Fibroblast of villous mesenchyme (primary cell): ENCODE measurements around the gene NT5DC2. TPM values are rescaled to one million over a fixed set of nuclear protein-coding genes. Genes with fewer than 3 reads are reported as not detected.

Experiments
- DNase-seq: peaks from one replicate; pipeline ENCODE4 v3.0.0-alpha.2; 2010; ENCODE audit warnings: low read depth
- H3K4me3 ChIP-seq: 2 replicates; pipeline ENCODE4 v1.5.1; 2011; ENCODE audit warnings: low read depth, mild to moderate bottlenecking, low read length
- total RNA-seq: library from RNA; depleted of rRNA; stranded (reverse); fragments of >200 nt; gene quantifications from 2 replicates; pipeline ENCODE4 v1.2.3, GENCODE V29; 2012
- TF ChIP-seq, protein P1 (sequence below): IDR thresholded peaks from 2 replicates; pipeline ENCODE4 v1.5.1; 2012; ENCODE audit warnings: low read depth, mild to moderate bottlenecking, low read length; ENCODE audit not compliant: insufficient read depth

NT5DC2 gene
- total RNA-seq, 1 donor: 45.8 TPM

- TF ChIP-seq, protein P1, sequence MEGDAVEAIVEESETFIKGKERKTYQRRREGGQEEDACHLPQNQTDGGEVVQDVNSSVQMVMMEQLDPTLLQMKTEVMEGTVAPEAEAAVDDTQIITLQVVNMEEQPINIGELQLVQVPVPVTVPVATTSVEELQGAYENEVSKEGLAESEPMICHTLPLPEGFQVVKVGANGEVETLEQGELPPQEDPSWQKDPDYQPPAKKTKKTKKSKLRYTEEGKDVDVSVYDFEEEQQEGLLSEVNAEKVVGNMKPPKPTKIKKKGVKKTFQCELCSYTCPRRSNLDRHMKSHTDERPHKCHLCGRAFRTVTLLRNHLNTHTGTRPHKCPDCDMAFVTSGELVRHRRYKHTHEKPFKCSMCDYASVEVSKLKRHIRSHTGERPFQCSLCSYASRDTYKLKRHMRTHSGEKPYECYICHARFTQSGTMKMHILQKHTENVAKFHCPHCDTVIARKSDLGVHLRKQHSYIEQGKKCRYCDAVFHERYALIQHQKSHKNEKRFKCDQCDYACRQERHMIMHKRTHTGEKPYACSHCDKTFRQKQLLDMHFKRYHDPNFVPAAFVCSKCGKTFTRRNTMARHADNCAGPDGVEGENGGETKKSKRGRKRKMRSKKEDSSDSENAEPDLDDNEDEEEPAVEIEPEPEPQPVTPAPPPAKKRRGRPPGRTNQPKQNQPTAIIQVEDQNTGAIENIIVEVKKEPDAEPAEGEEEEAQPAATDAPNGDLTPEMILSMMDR: no peak
- no peak overlapping the region for H3K4me3 ChIP-seq
- no peak for DNase-seq
These were observed 27.5 kb upstream of the NT5DC2 start for GRCh38 chr3:52561028-52561747.

DNA sequence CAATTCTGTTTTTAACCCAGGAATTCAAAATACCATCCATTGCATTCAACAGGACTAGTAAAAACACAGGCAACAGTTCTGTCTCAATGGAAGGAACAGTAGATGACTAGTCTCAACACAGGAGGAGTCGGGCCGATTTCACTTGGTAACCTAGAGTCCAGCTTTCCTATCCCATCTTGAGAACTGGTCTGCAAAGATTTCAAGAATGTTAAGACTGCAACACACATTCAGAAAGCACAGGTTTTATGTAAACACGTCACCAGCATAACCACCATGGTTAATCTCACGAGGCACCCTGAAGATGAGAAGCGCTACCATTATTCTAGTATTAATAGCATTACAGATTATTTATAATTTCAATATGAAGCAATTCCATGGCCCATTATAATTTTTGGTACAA is 24.8 kb upstream of the NT5DC2 start:
- no peak overlapping the region for H3K4me3 ChIP-seq
- DNase-seq: no peak
- TF ChIP-seq, protein P1: no peak

- TF ChIP-seq, protein P1: no peak
- no peak overlapping the region for H3K4me3 ChIP-seq
- no peak for DNase-seq
These were observed 23.6 kb upstream of the NT5DC2 start for GRCh38 chr3:52557011-52557960.

DNA sequence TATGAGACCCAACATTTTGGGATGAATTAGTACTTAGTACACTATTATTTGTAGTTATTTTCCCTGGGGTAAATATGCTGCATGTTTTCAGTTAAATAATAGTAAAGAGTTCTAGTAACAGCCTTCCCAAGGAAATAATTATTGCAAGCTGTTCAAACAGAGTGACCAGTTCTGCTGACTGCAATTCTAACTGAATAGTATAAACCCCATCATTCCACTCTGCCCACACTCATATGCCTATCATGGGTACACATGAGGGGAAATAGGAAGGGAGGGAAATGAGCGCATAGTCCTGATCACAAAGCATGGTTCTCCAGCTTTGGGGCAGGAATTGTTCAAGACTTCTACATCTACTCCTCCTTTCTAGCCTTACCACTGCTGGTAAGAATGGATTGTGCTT is 21.4 kb upstream of the NT5DC2 start:
- H3K4me3 ChIP-seq: no peak overlapping the region
- DNase-seq: no peak
- TF ChIP-seq, protein P1: no peak

GRCh38 chr3:52554026-52554755 is 20.5 kb upstream of the NT5DC2 start:
- no peak overlapping the region for H3K4me3 ChIP-seq
- TF ChIP-seq, protein P1: no peak
- no peak for DNase-seq

DNA sequence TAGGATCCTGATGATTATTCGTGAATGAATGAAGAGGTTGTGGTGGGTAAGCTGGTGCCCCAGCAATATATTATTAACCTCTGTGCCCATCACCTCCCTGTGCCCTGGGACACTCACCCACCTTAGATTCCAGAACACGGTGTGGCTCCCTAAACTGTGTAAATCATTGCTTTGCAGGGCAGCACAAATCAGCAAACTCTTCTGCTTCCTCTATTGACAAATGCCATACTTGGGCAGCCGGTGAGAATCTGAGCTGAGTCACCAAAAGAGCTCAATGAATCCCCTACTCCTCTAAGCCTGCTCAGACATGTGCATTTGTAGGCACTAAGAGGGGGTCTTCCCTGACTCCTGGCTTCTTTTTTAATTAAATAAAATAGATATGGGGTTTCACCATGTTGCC is 18.4 kb upstream of the NT5DC2 start:
- DNase-seq: no peak
- TF ChIP-seq, protein P1: no peak
- H3K4me3 ChIP-seq: no peak overlapping the region
